Measurements from ENCODE around the gene COA5.

The COA5 gene

GRCh38 chr2:98565941-98566340 is 42.4 kb downstream of the COA5 start:
- no peak for TF ChIP-seq CTCF (IDR thresholded peaks at IDR 0.05)
- no peak for TF ChIP-seq ZFX (IDR thresholded peaks at IDR 0.05; ENCODE audit: borderline replicate concordance)
- H3K27ac ChIP-seq = no peak overlapping the region

- no peak overlapping the region for H3K27ac ChIP-seq
- TF ChIP-seq ZFX (IDR thresholded peaks at IDR 0.05; ENCODE audit: borderline replicate concordance) = no peak
- no peak for TF ChIP-seq CTCF (IDR thresholded peaks at IDR 0.05)
Measured at GRCh38 chr2:98565286-98565860, 42.9 kb downstream of the COA5 start.

- TF ChIP-seq ZFX (IDR thresholded peaks at IDR 0.05; ENCODE audit: borderline replicate concordance) (no peak), CTCF (IDR thresholded peaks at IDR 0.05) (no peak)
- no peak overlapping the region for H3K27ac ChIP-seq
Measured at GRCh38 chr2:98564541-98565132, 43.7 kb downstream of the COA5 start.

- TF ChIP-seq ZFX (IDR thresholded peaks at IDR 0.05; ENCODE audit: borderline replicate concordance) = no peak
- TF ChIP-seq CTCF (IDR thresholded peaks at IDR 0.05) = no peak
- no peak overlapping the region for H3K27ac ChIP-seq
Measured at GRCh38 chr2:98563394-98563793, 44.9 kb downstream of the COA5 start.

- no peak overlapping the region for H3K27ac ChIP-seq
- no peak for TF ChIP-seq CTCF (IDR thresholded peaks at IDR 0.05)
- no peak for TF ChIP-seq ZFX (IDR thresholded peaks at IDR 0.05; ENCODE audit: borderline replicate concordance)
Measured at GRCh38 chr2:98561902-98562695, 46.2 kb downstream of the COA5 start.

- H3K27ac ChIP-seq = no peak overlapping the region
- TF ChIP-seq CTCF (IDR thresholded peaks at IDR 0.05) = no peak
- TF ChIP-seq ZFX (IDR thresholded peaks at IDR 0.05; ENCODE audit: borderline replicate concordance) = no peak
Measured at GRCh38 chr2:98561018-98561417, 47.3 kb downstream of the COA5 start.

- TF ChIP-seq ZFX (IDR thresholded peaks at IDR 0.05; ENCODE audit: borderline replicate concordance) (no peak), CTCF (IDR thresholded peaks at IDR 0.05) (no peak)
- H3K27ac ChIP-seq = no peak overlapping the region
Measured at GRCh38 chr2:98560256-98560771, 48.0 kb downstream of the COA5 start.

Data from 22Rv1 (cell line).